SU-DHL-6 (cell line): ENCODE data around the gene DCXR.

ENCODE experiments used
- H2AFZ ChIP-seq: fragments of 200-600 bp; sonication (generic); 2 replicates; pipeline ENCODE4 v1.6.1; 2014; ENCODE audit warnings: low read depth, mild to moderate bottlenecking, moderate library complexity, mixed read lengths, antibody characterized with exemption, low read length; ENCODE audit not compliant: severe bottlenecking
- H3F3A ChIP-seq: fragments of 200-600 bp; shearing (Covaris generic); 2 replicates; pipeline ENCODE4 v1.6.0; 2016; ENCODE audit warnings: antibody characterized with exemption, mild to moderate bottlenecking; ENCODE audit not compliant: insufficient read depth
- H3K27ac ChIP-seq: fragments of 200-600 bp; sonication (generic); 2 replicates; pipeline ENCODE4 v1.5.1; 2016; ENCODE audit warnings: low read depth, mild to moderate bottlenecking, low read length, moderate library complexity, mixed read lengths
- H3K27me3 ChIP-seq: fragments of 200-600 bp; sonication (generic), shearing (Covaris generic); 2 replicates; pipeline ENCODE4 v1.6.0; 2014; ENCODE audit warnings: mild to moderate bottlenecking, low read length
- H3K36me3 ChIP-seq: fragments of 200-600 bp; sonication (generic); 2 replicates; pipeline ENCODE4 v1.6.1; 2014; ENCODE audit warnings: mild to moderate bottlenecking, low read length, mixed read lengths
- H3K4me2 ChIP-seq: fragments of 300-600, 200-600 bp; shearing (Covaris generic), sonication (generic); 2 replicates; pipeline ENCODE4 v1.6.0; 2014; ENCODE audit warnings: low read length, low read depth, mild to moderate bottlenecking; ENCODE audit not compliant: poor library complexity, severe bottlenecking
- H3K4me3 ChIP-seq: fragments of 200-600 bp; sonication (generic); 2 replicates; pipeline ENCODE4 v1.5.1; 2014; ENCODE audit warnings: antibody characterized with exemption, low read length, mild to moderate bottlenecking, mixed read lengths; ENCODE audit not compliant: insufficient read depth, poor library complexity, severe bottlenecking
- H3K79me2 ChIP-seq: fragments of 200-600 bp; sonication (generic); 2 replicates; pipeline ENCODE4 v1.6.1; 2014; ENCODE audit warnings: mild to moderate bottlenecking, low read length, moderate library complexity; ENCODE audit not compliant: insufficient read depth
- H3K9ac ChIP-seq: fragments of 200-600 bp; sonication (generic); 2 replicates; pipeline ENCODE4 v1.7.0; 2014; ENCODE audit warnings: mild to moderate bottlenecking, low read length
- H3K9me2 ChIP-seq: fragments of 200-600 bp; sonication (generic); replicated peaks from 2 replicates; pipeline ENCODE4 v1.6.1; 2014; ENCODE audit warnings: low read length; ENCODE audit not compliant: insufficient read depth
- H3K9me3 ChIP-seq: fragments of 200-600 bp; sonication (generic); 2 replicates; pipeline ENCODE4 v1.6.1; 2014; ENCODE audit warnings: low read length, mixed read lengths; ENCODE audit not compliant: insufficient read depth
- H4K20me1 ChIP-seq: fragments of 200-600 bp; sonication (generic); 2 replicates; pipeline ENCODE4 v1.6.1; 2014; ENCODE audit warnings: low read depth, mild to moderate bottlenecking, antibody characterized with exemption, low read length, moderate library complexity, mixed read lengths
- EZH2phosphoT487 ChIP-seq: fragments of 200-600 bp; sonication (generic), shearing (Covaris generic); conservative IDR thresholded peaks from 2 replicates; pipeline ENCODE4 v1.6.1; 2018; ENCODE audit warnings: mild to moderate bottlenecking, antibody characterized with exemption, low read length, moderate library complexity, mixed read lengths
- TF ChIP-seq, protein P1 (sequence below): fragments of 200-600 bp; sonication (generic); IDR thresholded peaks from one replicate; pipeline ENCODE4 v1.5.1; 2017; ENCODE audit warnings: antibody characterized with exemption, mild to moderate bottlenecking, low read length, moderate library complexity; ENCODE audit not compliant: insufficient read depth, poor library complexity, severe bottlenecking

The DCXR gene

DNA sequence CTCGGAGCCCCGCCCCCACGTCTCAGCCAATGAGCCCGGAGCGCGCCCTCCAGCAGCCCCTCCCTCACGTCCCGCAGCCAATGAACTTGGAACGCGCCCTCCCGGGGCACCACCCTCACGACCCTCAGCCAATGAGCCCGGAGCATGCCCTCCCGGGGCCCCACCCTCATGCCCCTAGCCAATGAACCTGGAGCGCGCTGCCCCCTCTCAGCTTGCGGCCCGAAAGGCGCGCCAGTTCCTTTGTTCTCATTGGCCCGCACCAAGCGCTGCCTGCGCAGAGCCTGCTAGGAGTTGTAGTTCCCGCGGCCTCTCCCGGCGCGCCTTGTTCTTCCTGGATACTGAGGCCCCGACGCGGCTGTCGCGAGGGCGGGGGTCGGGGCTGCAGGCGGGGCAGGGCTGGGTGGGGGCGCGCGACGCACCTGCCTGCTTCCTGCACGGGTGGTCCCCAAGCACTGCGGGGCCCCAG lies 14.5 kb downstream of the DCXR start, which contains the start of gene LRRC45:
Gene LRRC45 (plus strand): TSS at position 325 of the 466 bp plus-strand sequence. CDS start 339 bp downstream, outside the sequence.
- Histone ChIP-seq H2AFZ (peak within 1 kb of the TSS; percentile 72), H3K27ac (peak within 1 kb of the TSS; percentile 73)

DNA sequence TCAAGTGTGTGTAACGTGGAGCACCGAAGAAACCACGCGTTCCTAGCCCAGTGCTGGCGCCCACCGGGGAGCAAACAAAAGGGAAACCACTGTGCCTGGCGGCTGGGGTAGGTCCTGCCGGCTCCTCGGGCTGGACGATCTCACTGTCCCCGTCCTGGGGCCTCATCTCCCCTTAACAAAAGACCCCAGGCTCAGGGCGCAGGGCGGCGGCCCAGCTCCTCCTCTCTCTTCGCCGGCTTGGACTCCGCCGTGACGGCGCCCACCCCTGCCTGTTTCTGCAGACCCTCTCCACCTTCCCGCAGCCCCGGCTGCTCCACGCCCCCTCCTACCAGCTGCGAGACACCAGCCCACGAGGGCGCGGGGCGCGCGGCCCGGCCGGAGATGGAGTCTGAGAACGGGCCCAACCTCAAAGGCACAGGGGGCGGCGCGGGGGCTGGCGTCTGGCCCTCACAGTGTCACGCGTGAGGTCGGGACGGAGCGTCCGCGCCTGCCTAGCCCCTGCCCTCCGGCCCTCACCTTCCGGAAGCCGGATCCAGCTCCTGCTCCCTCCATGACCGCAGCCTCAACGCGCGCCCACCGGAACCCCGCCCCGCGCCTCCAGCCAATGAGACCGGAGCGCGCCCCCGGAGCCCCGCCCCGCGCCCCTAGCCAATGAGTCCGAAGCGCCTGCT lies 15.1 kb downstream of the DCXR start, which contains the start of gene CENPX:
Gene CENPX (minus strand): TSS at position 569 of the 671 bp plus-strand sequence. CDS start 17 bp downstream, at position 552.
- Histone ChIP-seq H3K4me3 (peak within 1 kb of the TSS; percentile 97), H3K9ac (peak within 1 kb of the TSS; percentile 99), H3K36me3 (no peaks in the 10 kb centered on the region), H3K27ac (peak within 1 kb of the TSS; percentile 73), H3K4me2 (peak within 1 kb of the TSS; percentile 89), H3F3A (0 out of 2 replicates have a peak, but pooled peaks cover 6% of the 10 kb centered on the region), H3K27me3 (no peaks in the 10 kb centered on the region), H3K9me2 (no peaks in the 10 kb centered on the region), H3K79me2 (peaks cover 25% of the 10 kb centered on the region), H2AFZ (peak within 1 kb of the TSS; percentile 72), H4K20me1 (no peaks in the 10 kb centered on the region), H3K9me3 (no peaks in the 10 kb centered on the region)
- no peak for TF ChIP-seq EZH2phosphoT487
- TF ChIP-seq, protein P1, sequence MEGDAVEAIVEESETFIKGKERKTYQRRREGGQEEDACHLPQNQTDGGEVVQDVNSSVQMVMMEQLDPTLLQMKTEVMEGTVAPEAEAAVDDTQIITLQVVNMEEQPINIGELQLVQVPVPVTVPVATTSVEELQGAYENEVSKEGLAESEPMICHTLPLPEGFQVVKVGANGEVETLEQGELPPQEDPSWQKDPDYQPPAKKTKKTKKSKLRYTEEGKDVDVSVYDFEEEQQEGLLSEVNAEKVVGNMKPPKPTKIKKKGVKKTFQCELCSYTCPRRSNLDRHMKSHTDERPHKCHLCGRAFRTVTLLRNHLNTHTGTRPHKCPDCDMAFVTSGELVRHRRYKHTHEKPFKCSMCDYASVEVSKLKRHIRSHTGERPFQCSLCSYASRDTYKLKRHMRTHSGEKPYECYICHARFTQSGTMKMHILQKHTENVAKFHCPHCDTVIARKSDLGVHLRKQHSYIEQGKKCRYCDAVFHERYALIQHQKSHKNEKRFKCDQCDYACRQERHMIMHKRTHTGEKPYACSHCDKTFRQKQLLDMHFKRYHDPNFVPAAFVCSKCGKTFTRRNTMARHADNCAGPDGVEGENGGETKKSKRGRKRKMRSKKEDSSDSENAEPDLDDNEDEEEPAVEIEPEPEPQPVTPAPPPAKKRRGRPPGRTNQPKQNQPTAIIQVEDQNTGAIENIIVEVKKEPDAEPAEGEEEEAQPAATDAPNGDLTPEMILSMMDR: no peak

More for the DNA sequence above, 14.5 kb downstream of the DCXR start, which contains the start of gene LRRC45:
- Histone ChIP-seq H3K27me3 (no peaks in the 10 kb centered on the region), H4K20me1 (no peaks in the 10 kb centered on the region), H3K36me3 (no peaks in the 10 kb centered on the region), H3K9ac (peak within 1 kb of the TSS; percentile 99), H3K4me2 (peak within 1 kb of the TSS; percentile 89), H3F3A (0 out of 2 replicates have a peak, but pooled peaks cover 6% of the 10 kb centered on the region), H3K9me3 (no peaks in the 10 kb centered on the region), H3K9me2 (no peaks in the 10 kb centered on the region), H3K4me3 (peak within 1 kb of the TSS; percentile 97), H3K79me2 (peaks cover 25% of the 10 kb centered on the region)
- no peak for TF ChIP-seq EZH2phosphoT487
- TF ChIP-seq, protein P1: no peak

DNA sequence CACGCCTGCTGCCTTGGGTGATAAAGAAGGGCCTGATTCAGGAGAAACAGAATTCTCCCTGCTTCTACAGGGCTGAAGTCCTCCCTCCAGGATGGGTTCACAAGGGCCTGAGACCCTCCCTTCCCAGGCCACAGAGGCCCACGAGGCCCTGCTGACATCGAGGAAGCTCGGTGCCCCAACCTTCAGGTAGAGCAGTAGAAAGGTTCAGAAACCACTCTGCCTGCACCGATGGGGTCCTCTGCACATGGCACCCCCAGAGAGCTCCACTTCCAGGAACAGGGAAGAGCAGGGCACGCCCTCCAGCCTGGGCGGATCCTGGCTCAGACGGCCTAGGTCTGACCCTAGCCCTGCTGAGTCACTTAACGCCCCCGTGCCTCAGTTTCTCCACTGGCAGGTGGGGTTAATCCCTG lies 15.6 kb downstream of the DCXR start:
- Histone ChIP-seq H3K9ac (peak overlapping the region; percentile 99), H3K9me3 (no peaks in the 10 kb centered on the region), H3K79me2 (peaks cover 25% of the 10 kb centered on the region), H3K27ac (peak overlapping the region; percentile 73), H3K9me2 (no peaks in the 10 kb centered on the region), H3K36me3 (no peaks in the 10 kb centered on the region), H3F3A (0 out of 2 replicates have a peak, but pooled peaks cover 6% of the 10 kb centered on the region), H3K4me3 (peak overlapping the region; percentile 97), H4K20me1 (no peaks in the 10 kb centered on the region), H3K4me2 (peak overlapping the region; percentile 89), H3K27me3 (no peaks in the 10 kb centered on the region), H2AFZ (no peak overlapping the region)
- TF ChIP-seq EZH2phosphoT487: no peak
- TF ChIP-seq, protein P1: no peak
